HepG2 (cell line): ENCODE results near the gene RUVBL2. TPM values are rescaled to one million over a fixed set of nuclear protein-coding genes. Genes with fewer than 3 reads are reported as not detected.

Experiments used
- ELF4 ChIP-seq: sonication (generic); formaldehyde crosslinking; IDR thresholded peaks from 2 replicates; pipeline ENCODE4 v1.5.0; 2020; ENCODE audit warnings: missing genetic modification reagents, mild to moderate bottlenecking, moderate library complexity, borderline replicate concordance
- ERF ChIP-seq: IDR thresholded peaks from 2 replicates; pipeline ENCODE4 v1.6.1; 2018; ENCODE audit warnings: missing biosample characterization, missing genetic modification reagents
- FIP1L1 ChIP-seq: fragments of 200-400 bp; formaldehyde crosslinking; IDR thresholded peaks from 2 replicates; pipeline ENCODE4 v1.6.1; 2018; ENCODE audit warnings: low read depth, mild to moderate bottlenecking, low read length, moderate library complexity, borderline replicate concordance; ENCODE audit not compliant: insufficient read depth
- KAT7 ChIP-seq: IDR thresholded peaks from 2 replicates; pipeline ENCODE4 v1.6.1; 2018; ENCODE audit warnings: borderline replicate concordance, missing compliant biosample characterization
- MED1 ChIP-seq: sonication (generic); formaldehyde crosslinking; IDR thresholded peaks from 2 replicates; pipeline ENCODE4 v1.4.0; 2020; ENCODE audit warnings: missing genetic modification reagents
- MNT ChIP-seq: fragments of 450-650 bp; IDR thresholded peaks from 2 replicates; pipeline ENCODE4 v1.6.1; 2016
- NFIB ChIP-seq: sonication (generic); formaldehyde crosslinking; IDR thresholded peaks from 2 replicates; pipeline ENCODE4 v1.9.0; 2021; ENCODE audit warnings: missing genetic modification reagents, mild to moderate bottlenecking, borderline replicate concordance
- PAWR ChIP-seq: sonication (generic); formaldehyde crosslinking; IDR thresholded peaks from 2 replicates; pipeline ENCODE4 v1.4.0; 2020; ENCODE audit warnings: missing genetic modification reagents, mild to moderate bottlenecking, borderline replicate concordance
- SAP130 ChIP-seq: IDR thresholded peaks from 2 replicates; pipeline ENCODE4 v1.6.1; 2016; ENCODE audit warnings: low read depth
- ZNF501 ChIP-seq: sonication (generic); formaldehyde crosslinking; IDR thresholded peaks from 2 replicates; pipeline ENCODE4 v1.5.1; 2020; ENCODE audit warnings: mild to moderate bottlenecking, moderate library complexity, missing genetic modification reagents
- ZNF558 ChIP-seq: sonication (generic); formaldehyde crosslinking; IDR thresholded peaks from 2 replicates; pipeline ENCODE4 v1.9.0; 2022; ENCODE audit warnings: mild to moderate bottlenecking, missing genetic modification reagents, borderline replicate concordance
- ZNF576 ChIP-seq: sonication (generic); formaldehyde crosslinking; IDR thresholded peaks from 2 replicates; pipeline ENCODE4 v1.4.0; 2020; ENCODE audit warnings: mild to moderate bottlenecking, missing genetic modification reagents
- ZNF703 ChIP-seq: sonication (generic); formaldehyde crosslinking; IDR thresholded peaks from 2 replicates; pipeline ENCODE4 v1.5.1; 2020; ENCODE audit warnings: missing genetic modification reagents, mild to moderate bottlenecking, moderate library complexity, borderline replicate concordance
- ZNF782 ChIP-seq: sonication (generic); formaldehyde crosslinking; IDR thresholded peaks from 2 replicates; pipeline ENCODE4 v1.4.0; 2020; ENCODE audit warnings: missing genetic modification reagents, mild to moderate bottlenecking, borderline replicate concordance
- ZSCAN25 ChIP-seq: sonication (generic); formaldehyde crosslinking; IDR thresholded peaks from 2 replicates; pipeline ENCODE4 v1.8.0; 2022; ENCODE audit warnings: mild to moderate bottlenecking, missing genetic modification reagents
- polyA plus RNA-seq, 8 experiments: library from polyadenylated mRNA; depleted of rRNA in 3 of 8; stranded (reverse) in 7 of 8; unstranded in 1 of 8; fragments of >200 nt; fragmentation: Illumina TruSeq in 4 of 8; extraction: Trizol in 4 of 8; gene quantifications; 2 replicates each; pipeline versions ENCODE4 v1.2.1 to v1.2.3, GENCODE V29; 2011 to 2016; ENCODE audit warnings: low read depth in 4 of 8, missing spikeins in 1 of 8, mixed read lengths in 1 of 8; ENCODE audit not compliant: insufficient read depth in 1 of 8
- total RNA-seq, 5 experiments: library from RNA; depleted of rRNA; stranded (reverse); fragments of >200 nt; fragmentation: Illumina TruSeq; extraction: Trizol; gene quantifications; 2 replicates each; pipeline ENCODE4 v1.2.3, GENCODE V29; 2016; ENCODE audit warnings: low read depth in 1 of 5
- TF ChIP-seq, protein P1 (sequence below): sonication (generic); formaldehyde crosslinking; IDR thresholded peaks from 2 replicates; pipeline ENCODE4 v1.8.0; 2022; ENCODE audit warnings: missing genetic modification reagents, mild to moderate bottlenecking, borderline replicate concordance
- TF ChIP-seq, protein P2 (sequence below): sonication (generic); formaldehyde crosslinking; IDR thresholded peaks from 2 replicates; pipeline ENCODE4 v1.5.0; 2020; ENCODE audit warnings: mild to moderate bottlenecking, missing genetic modification reagents
- TF ChIP-seq, protein P3 (sequence below): sonication (generic); formaldehyde crosslinking; IDR thresholded peaks from 2 replicates; pipeline ENCODE4 v1.4.0; 2020; ENCODE audit warnings: missing genetic modification reagents, borderline replicate concordance
- TF ChIP-seq, protein P4 (sequence below): IDR thresholded peaks from 2 replicates; pipeline ENCODE4 v1.6.1; 2016; ENCODE audit warnings: low read depth, control low read depth
- TF ChIP-seq, protein P5 (sequence below): IDR thresholded peaks from 2 replicates; pipeline ENCODE4 v1.6.1; 2016; ENCODE audit warnings: low read depth, borderline replicate concordance

The RUVBL2 gene
- total and polyA plus RNA-seq, 2 of the 13 experiments (the other 11 are each of a cell fraction or from before 2014, with no cell fraction given) = 120 to 122 TPM

DNA sequence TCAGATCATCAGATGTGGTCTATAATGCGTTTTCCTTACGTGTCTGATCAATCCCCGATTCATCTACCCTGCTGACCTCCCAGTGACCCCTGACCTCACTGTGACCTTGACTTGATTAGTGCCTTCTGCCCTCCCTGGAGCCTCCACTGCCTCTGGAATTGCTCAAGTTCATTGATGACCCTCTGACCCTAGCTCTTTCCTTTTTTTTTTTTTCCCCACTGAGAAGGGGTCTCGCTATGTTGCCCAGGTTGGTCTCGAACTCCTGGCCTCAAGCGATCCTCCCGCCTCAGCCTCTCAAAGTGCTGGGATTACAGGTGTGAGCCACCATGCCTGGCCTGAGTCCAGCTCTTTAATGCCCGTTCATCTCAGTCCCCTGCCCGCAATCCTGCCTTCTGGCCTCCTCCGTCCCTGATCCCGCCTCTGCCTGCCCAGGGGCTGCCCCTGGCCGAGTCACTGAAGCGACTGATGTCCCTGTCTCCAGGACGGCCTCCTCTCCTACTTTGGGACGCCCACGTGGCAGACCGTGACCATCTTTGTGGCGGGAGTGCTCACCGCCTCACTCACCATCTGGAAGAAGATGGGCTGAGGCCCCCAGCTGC, 32.5 kb upstream of the RUVBL2 start (continued):
- TF ChIP-seq, protein P1, sequence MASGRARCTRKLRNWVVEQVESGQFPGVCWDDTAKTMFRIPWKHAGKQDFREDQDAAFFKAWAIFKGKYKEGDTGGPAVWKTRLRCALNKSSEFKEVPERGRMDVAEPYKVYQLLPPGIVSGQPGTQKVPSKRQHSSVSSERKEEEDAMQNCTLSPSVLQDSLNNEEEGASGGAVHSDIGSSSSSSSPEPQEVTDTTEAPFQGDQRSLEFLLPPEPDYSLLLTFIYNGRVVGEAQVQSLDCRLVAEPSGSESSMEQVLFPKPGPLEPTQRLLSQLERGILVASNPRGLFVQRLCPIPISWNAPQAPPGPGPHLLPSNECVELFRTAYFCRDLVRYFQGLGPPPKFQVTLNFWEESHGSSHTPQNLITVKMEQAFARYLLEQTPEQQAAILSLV = no peak
- no peak for TF ChIP-seq ERF (CRISPR knock-in tag)
- no peak for TF ChIP-seq KAT7 (CRISPR knock-in tag)
- TF ChIP-seq MNT = no peak
- TF ChIP-seq, protein P2, sequence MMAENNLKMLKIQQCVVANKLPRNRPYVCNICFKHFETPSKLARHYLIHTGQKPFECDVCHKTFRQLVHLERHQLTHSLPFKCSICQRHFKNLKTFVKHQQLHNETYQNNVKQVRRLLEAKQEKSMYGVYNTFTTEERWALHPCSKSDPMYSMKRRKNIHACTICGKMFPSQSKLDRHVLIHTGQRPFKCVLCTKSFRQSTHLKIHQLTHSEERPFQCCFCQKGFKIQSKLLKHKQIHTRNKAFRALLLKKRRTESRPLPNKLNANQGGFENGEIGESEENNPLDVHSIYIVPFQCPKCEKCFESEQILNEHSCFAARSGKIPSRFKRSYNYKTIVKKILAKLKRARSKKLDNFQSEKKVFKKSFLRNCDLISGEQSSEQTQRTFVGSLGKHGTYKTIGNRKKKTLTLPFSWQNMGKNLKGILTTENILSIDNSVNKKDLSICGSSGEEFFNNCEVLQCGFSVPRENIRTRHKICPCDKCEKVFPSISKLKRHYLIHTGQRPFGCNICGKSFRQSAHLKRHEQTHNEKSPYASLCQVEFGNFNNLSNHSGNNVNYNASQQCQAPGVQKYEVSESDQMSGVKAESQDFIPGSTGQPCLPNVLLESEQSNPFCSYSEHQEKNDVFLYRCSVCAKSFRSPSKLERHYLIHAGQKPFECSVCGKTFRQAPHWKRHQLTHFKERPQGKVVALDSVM = peak; percentile 89
- TF ChIP-seq, protein P3, sequence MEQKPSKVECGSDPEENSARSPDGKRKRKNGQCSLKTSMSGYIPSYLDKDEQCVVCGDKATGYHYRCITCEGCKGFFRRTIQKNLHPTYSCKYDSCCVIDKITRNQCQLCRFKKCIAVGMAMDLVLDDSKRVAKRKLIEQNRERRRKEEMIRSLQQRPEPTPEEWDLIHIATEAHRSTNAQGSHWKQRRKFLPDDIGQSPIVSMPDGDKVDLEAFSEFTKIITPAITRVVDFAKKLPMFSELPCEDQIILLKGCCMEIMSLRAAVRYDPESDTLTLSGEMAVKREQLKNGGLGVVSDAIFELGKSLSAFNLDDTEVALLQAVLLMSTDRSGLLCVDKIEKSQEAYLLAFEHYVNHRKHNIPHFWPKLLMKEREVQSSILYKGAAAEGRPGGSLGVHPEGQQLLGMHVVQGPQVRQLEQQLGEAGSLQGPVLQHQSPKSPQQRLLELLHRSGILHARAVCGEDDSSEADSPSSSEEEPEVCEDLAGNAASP (CRISPR knock-in tag) = no peak; the same call in 1 of the 2 replicates
- no peak for TF ChIP-seq SAP130
- TF ChIP-seq PAWR (CRISPR knock-in tag) = no peak
- no peak for TF ChIP-seq ZSCAN25 (CRISPR knock-in tag)
- TF ChIP-seq ELF4 (CRISPR knock-in tag) = no peak
- TF ChIP-seq FIP1L1 = no peak
- no peak for TF ChIP-seq ZNF501 (CRISPR knock-in tag)
- TF ChIP-seq ZNF576 (CRISPR knock-in tag) = no peak
- TF ChIP-seq, protein P4, sequence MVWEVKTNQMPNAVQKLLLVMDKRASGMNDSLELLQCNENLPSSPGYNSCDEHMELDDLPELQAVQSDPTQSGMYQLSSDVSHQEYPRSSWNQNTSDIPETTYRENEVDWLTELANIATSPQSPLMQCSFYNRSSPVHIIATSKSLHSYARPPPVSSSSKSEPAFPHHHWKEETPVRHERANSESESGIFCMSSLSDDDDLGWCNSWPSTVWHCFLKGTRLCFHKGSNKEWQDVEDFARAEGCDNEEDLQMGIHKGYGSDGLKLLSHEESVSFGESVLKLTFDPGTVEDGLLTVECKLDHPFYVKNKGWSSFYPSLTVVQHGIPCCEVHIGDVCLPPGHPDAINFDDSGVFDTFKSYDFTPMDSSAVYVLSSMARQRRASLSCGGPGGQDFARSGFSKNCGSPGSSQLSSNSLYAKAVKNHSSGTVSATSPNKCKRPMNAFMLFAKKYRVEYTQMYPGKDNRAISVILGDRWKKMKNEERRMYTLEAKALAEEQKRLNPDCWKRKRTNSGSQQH (CRISPR knock-in tag) = no peak
- no peak for TF ChIP-seq NFIB
- TF ChIP-seq ZNF558 (CRISPR knock-in tag) = no peak
- TF ChIP-seq, protein P5, sequence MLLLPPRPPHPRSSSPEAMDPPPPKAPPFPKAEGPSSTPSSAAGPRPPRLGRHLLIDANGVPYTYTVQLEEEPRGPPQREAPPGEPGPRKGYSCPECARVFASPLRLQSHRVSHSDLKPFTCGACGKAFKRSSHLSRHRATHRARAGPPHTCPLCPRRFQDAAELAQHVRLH (CRISPR knock-in tag) = no peak
- TF ChIP-seq MED1 = 0 out of 2 replicates have a peak, but pooled peaks have one; percentile 11
- TF ChIP-seq ZNF703 = no peak
- no peak for TF ChIP-seq ZNF782 (CRISPR knock-in tag)
